Natural killer cell treated with Interleukin-12 subunit alpha and Interleukin-12 subunit beta and Interleukin-15 and Interleukin-18, amount 100 ng/mL, for 72 hours (primary cell): ENCODE data around the gene SPSB4. TPM values are rescaled to one million over a fixed set of nuclear protein-coding genes. Genes with fewer than 3 reads are reported as not detected.

Experiments used
- ATAC-seq, 2 donors: fragments of 150-1000 bp; cut with Tn5 transposase in 1 of 2; sonication (Bioruptor Pico), chemical (Tn5 transposase) in 1 of 2; 2 replicates each; pipeline ENCODE4 v1.10.0; 2021
- DNase-seq: peaks from one replicate; pipeline ENCODE4 v3.0.0; 2022; ENCODE audit warnings: low spot score
- H3K27ac Mint-ChIP-seq, 2 donors: 1 replicate in 1 of 2; 2 replicates in 1 of 2; pipeline ENCODE4 v1.8.0; 2022; ENCODE audit warnings: mixed read lengths in 2 of 2, mild to moderate bottlenecking in 1 of 2, moderate library complexity in 1 of 2
- H3K27me3 Mint-ChIP-seq, 2 donors: 1 replicate in 1 of 2; 2 replicates in 1 of 2; pipeline ENCODE4 v1.8.0; 2022; ENCODE audit warnings: mixed read lengths in 2 of 2
- H3K36me3 Mint-ChIP-seq: one replicate; pipeline ENCODE4 v1.8.0; 2022; ENCODE audit warnings: mixed read lengths
- H3K4me1 Mint-ChIP-seq, 2 donors: 1 replicate in 1 of 2; 2 replicates in 1 of 2; pipeline ENCODE4 v1.8.0; 2022; ENCODE audit warnings: low read depth in 2 of 2, mixed read lengths in 2 of 2, mild to moderate bottlenecking in 1 of 2
- H3K4me3 Mint-ChIP-seq: one replicate; pipeline ENCODE4 v1.8.0; 2022; ENCODE audit warnings: mixed read lengths
- H3K9me3 Mint-ChIP-seq: 2 replicates; pipeline ENCODE4 v1.8.0; 2022; ENCODE audit warnings: mixed read lengths
- total RNA-seq, 2 donors: library from RNA; stranded (reverse); gene quantifications; one replicate each; pipeline ENCODE4 v1.2.3, GENCODE V29; 2022

The SPSB4 gene
- total RNA-seq, 2 donors from 2014 or later: not detected

DNA sequence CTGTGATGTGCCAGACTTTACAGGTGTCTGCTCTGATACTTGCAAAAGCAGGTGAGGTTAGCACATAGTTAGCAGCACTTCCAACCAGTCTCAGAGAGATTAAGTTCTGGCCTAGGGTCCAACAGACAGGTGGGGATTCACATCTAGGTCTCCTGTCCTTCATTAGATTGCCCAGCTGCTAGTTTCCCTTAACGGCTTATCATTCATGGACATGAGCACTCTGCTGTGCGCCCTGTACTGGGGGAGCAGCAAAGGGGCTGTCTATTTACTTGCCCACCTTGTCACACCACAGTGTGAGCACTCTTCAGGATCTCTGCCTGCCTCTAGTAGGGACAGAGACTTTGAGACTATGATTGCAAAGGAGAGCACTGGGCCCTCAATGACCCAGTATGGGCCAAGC, 8.7 kb downstream of the SPSB4 start:
- DNase-seq: no peak
- Mint-ChIP-seq H3K4me1 (peaks cover 14 to 20% of the 10 kb centered on the region in 2 donors), H3K9me3 (peaks cover 3% of the 10 kb centered on the region), H3K27me3 (peaks cover 7 to 12% of the 10 kb centered on the region in 2 donors), H3K36me3 (no peaks in the 10 kb centered on the region), H3K4me3 (no peak overlapping the region), H3K27ac (no peak overlapping the region)
- no peak for ATAC-seq

DNA sequence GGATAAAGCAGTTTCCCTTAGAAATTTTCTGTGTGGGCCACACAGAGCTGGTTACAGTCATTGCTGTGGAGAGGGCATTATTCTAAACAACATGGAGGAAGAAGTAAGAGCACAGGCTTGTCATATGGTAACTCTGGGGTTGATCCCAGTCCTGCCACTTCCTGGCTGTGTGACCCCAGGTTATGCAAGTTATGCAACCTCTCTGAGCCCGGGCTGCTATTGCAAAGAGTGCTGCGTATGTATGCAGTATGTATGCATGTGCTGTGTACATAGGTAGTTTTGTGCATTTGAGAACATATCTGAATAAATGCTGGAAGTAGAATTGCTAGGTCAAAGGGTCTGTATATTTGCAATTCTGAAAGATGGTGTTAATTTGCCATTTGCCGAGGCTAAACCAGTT, 9.2 kb downstream of the SPSB4 start:
- no peak overlapping the region for H3K4me3 Mint-ChIP-seq
- peaks cover 3% of the 10 kb centered on the region for H3K9me3 Mint-ChIP-seq
- ATAC-seq: peak; percentile 26 to 58
- no peaks in the 10 kb centered on the region for H3K36me3 Mint-ChIP-seq
- peaks cover 14 to 20% of the 10 kb centered on the region in 2 donors for H3K4me1 Mint-ChIP-seq
- H3K27ac Mint-ChIP-seq: no peak overlapping the region
- no peak for DNase-seq
- peaks cover 2 to 7% of the 10 kb centered on the region in 2 donors for H3K27me3 Mint-ChIP-seq

DNA sequence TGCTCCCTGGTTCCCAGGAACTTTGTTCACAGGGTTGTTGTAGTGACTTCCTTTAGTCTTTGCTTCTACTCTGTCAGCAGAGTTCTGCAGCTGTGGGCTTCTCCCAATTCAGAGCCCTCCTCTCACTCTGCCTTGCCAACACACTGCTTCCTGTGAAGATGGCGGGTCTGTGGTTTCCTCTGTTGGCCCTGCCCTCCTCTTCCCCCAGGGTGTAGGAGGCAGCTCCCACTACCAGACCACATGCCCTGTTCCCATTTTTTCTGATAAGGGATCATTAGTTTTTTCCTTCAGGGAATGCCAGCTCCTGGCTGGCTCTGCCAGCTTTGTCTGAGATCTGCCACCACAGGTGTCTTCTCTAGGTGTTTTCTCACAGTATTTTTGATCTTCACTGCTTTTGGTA, 12.7 kb downstream of the SPSB4 start:
- Mint-ChIP-seq H3K9me3 (peaks cover 3% of the 10 kb centered on the region), H3K4me3 (no peak overlapping the region), H3K27ac (peak overlapping the region in 1 of 2 donors; percentile 38), H3K36me3 (no peaks in the 10 kb centered on the region), H3K4me1 (peaks cover 14 to 20% of the 10 kb centered on the region in 2 donors), H3K27me3 (no peaks in the 10 kb centered on the region)
- ATAC-seq: peak; percentile 34 to 70
- no peak for DNase-seq

DNA sequence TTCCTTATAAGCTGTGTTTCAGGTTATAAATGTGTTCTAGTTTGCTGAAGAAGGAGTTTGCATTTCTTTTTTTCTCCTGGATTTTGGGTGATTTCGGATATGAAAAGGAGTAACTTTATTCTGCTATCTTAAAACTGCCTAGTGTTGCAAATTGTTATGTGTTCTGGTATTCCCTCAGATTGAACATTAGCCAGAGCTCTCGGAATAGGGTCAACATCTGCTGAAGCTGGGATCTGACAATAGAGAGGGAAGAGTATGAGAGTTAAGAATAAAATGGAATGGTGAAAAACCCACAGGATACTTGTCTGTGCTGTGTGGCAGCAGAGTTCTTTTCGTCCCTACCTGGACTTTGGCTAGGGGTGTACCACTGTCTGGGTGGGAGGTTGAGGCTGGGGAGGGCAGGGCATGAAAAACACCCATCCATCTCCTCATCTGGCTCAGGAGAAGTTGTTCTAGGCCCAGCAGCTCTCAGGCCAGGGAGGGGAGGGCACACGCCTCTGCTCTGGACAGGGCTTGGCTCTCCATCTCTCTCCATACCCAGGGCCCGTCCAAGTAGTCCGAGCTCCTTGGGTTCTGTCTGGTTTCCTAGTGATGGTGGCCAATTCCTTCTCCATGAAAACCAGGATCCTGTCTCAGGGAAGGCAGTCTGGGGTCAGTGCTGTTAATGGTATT, 13.2 kb downstream of the SPSB4 start:
- ATAC-seq: no peak
- no peak overlapping the region for H3K4me3 Mint-ChIP-seq
- H3K27me3 Mint-ChIP-seq: no peaks in the 10 kb centered on the region
- peaks cover 14 to 20% of the 10 kb centered on the region in 2 donors for H3K4me1 Mint-ChIP-seq
- H3K27ac Mint-ChIP-seq: peak overlapping the region in 1 of 2 donors; percentile 38
- DNase-seq: no peak
- H3K36me3 Mint-ChIP-seq: no peaks in the 10 kb centered on the region
- H3K9me3 Mint-ChIP-seq: no peaks in the 10 kb centered on the region

DNA sequence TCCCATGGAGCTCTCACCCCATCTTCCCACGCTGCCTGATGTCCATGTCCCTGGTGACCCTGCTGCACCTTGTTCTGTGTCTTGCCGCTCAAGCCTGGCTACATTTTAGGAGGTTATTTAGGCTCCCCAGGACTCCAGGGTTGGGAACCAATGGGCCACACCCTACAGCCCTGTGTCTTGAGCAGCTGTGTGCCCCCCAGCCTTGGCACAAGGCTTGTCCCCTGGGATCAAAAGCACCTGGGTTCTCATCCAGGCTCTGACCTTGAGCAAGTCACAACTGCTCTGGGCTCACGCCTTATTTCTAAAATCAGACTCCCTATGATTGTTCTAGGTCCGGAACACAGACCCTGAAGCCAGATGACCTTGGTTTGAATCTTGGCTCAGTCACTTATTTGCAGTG, 14.1 kb downstream of the SPSB4 start:
- no peaks in the 10 kb centered on the region for H3K36me3 Mint-ChIP-seq

DNA sequence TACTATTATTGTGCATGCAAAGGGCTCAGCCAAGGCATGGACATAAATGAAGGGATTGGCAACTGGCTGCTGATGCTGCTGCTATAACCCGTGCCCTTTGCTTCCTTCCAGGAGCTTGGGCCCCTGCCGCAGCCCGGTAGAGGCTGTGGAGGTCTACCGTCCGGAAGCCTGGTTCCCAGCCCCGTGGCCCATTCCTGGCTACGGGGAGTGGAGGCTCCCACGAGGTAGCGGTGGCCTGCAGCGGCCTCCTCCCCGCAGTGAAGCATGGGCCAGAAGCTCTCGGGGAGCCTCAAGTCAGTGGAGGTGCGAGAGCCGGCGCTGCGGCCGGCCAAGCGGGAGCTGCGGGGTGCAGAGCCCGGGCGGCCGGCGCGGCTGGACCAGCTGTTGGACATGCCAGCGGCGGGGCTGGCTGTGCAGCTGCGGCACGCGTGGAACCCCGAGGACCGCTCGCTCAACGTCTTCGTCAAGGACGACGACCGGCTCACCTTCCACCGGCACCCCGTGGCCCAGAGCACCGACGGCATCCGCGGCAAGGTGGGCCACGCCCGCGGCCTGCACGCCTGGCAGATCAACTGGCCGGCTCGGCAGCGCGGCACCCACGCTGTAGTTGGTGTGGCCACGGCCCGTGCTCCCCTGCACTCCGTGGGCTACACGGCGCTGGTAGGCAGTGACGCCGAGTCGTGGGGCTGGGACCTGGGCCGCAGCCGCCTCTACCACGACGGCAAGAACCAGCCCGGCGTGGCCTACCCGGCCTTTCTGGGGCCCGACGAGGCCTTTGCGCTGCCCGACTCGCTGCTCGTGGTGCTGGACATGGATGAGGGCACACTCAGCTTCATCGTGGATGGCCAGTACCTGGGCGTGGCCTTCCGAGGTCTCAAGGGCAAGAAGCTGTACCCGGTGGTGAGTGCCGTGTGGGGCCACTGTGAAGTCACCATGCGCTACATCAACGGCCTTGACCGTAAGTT, 15.0 kb downstream of the SPSB4 start:
- Mint-ChIP-seq H3K27me3 (no peaks in the 10 kb centered on the region), H3K4me1 (peaks cover 14% of the 10 kb centered on the region in 2 donors), H3K36me3 (no peaks in the 10 kb centered on the region), H3K4me3 (no peak overlapping the region), H3K9me3 (no peaks in the 10 kb centered on the region), H3K27ac (no peak overlapping the region)
- DNase-seq (peak; percentile 6), ATAC-seq (peak in 1 of 2 donors; percentile 33)

More for the DNA sequence above, 14.1 kb downstream of the SPSB4 start:
- Mint-ChIP-seq H3K9me3 (no peaks in the 10 kb centered on the region), H3K4me1 (peaks cover 14 to 17% of the 10 kb centered on the region in 2 donors), H3K27ac (no peak overlapping the region), H3K4me3 (no peak overlapping the region), H3K27me3 (no peaks in the 10 kb centered on the region)
- no peak for DNase-seq
- no peak for ATAC-seq

- DNase-seq (peak; percentile 8), ATAC-seq (no peak)
- Mint-ChIP-seq H3K9me3 (no peaks in the 10 kb centered on the region), H3K4me3 (no peak overlapping the region), H3K27ac (no peak overlapping the region), H3K4me1 (peaks cover 14% of the 10 kb centered on the region in 2 donors), H3K36me3 (no peaks in the 10 kb centered on the region), H3K27me3 (no peaks in the 10 kb centered on the region)
Measured at GRCh38 chr3:141067206-141067974, 16.2 kb downstream of the SPSB4 start.

DNA sequence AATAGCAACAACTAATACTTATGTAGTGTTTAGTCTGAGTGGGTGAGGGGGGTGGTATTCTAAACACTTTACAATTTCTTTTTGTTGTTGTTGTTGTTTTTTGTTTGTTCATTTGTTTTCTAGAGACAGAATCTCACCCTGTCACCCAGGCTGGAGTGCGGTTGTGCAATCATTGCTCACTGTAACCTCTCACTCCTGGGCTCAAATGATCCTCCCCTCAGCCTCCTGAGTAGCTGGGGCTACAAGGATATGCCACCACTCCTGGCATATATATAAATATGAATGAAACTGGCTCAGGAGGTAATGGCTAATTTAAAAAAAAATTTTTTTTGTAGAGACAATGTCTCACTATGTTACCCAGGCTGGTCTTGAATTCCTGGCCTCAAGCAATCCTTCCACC, 19.1 kb downstream of the SPSB4 start:
- H3K27ac Mint-ChIP-seq: no peak overlapping the region
- no peaks in the 10 kb centered on the region for H3K36me3 Mint-ChIP-seq
- no peak for ATAC-seq
- no peaks in the 10 kb centered on the region for H3K9me3 Mint-ChIP-seq
- DNase-seq: no peak
- H3K4me3 Mint-ChIP-seq: no peak overlapping the region
- H3K4me1 Mint-ChIP-seq: no peaks in the 10 kb centered on the region
- no peaks in the 10 kb centered on the region for H3K27me3 Mint-ChIP-seq

- Mint-ChIP-seq H3K9me3 (no peaks in the 10 kb centered on the region), H3K4me3 (no peak overlapping the region), H3K4me1 (no peaks in the 10 kb centered on the region), H3K27me3 (no peaks in the 10 kb centered on the region), H3K27ac (no peak overlapping the region), H3K36me3 (no peaks in the 10 kb centered on the region)
- no peak for ATAC-seq
- peak; percentile 46 for DNase-seq
Measured at GRCh38 chr3:141070727-141071357, 19.7 kb downstream of the SPSB4 start.

DNA sequence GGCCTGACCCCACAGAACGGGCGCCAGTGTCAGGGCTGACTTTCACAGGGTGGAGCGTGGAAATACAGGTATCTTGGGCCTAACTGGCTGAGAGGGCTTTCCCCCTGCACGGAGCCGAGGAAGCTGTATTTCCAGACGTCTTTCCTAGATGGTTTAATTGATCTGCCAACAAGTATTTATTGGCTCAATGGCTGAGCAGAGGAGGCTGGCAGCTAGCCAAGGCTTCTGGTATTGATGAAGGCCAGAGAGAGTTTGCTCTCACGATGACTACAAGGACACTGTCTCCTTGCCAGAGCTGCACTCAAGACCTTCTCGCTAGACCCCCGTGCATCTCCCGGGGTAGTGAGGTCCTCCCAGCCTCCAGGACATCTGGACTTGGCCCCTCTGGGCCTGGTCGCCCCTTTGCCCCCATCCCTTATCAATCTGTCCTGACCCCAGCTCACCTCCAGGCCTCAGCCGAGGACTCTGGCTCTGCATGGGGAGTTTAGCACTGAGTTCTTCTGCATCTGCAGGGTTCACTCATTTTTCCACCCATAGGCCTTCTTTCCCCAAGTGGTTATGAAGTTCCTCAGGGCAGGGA, 20.6 kb downstream of the SPSB4 start:
- Mint-ChIP-seq H3K36me3 (no peaks in the 10 kb centered on the region), H3K27ac (no peak overlapping the region)
- DNase-seq: peak; percentile 51

GRCh38 chr3:141072950-141073349, 21.8 kb downstream of the SPSB4 start:
- ATAC-seq: no peak
- peaks cover 0 to 4% of the 10 kb centered on the region in 2 donors for H3K27me3 Mint-ChIP-seq
- no peaks in the 10 kb centered on the region for H3K36me3 Mint-ChIP-seq
- no peak overlapping the region for H3K27ac Mint-ChIP-seq
- no peak overlapping the region for H3K4me3 Mint-ChIP-seq
- no peaks in the 10 kb centered on the region for H3K9me3 Mint-ChIP-seq
- DNase-seq: no peak
- H3K4me1 Mint-ChIP-seq: peaks cover 0 to 8% of the 10 kb centered on the region in 2 donors

More for the DNA sequence above, 20.6 kb downstream of the SPSB4 start:
- Mint-ChIP-seq H3K4me1 (peaks cover 0 to 2% of the 10 kb centered on the region in 2 donors), H3K4me3 (no peak overlapping the region), H3K9me3 (no peaks in the 10 kb centered on the region), H3K27me3 (peaks cover 0 to 4% of the 10 kb centered on the region in 2 donors)
- ATAC-seq: peak in 1 of 2 donors; percentile 17

- Mint-ChIP-seq H3K9me3 (no peaks in the 10 kb centered on the region), H3K27me3 (peaks cover 0 to 4% of the 10 kb centered on the region in 2 donors), H3K36me3 (no peaks in the 10 kb centered on the region), H3K4me3 (no peak overlapping the region), H3K4me1 (peaks cover 0 to 8% of the 10 kb centered on the region in 2 donors), H3K27ac (no peak overlapping the region)
- DNase-seq (no peak), ATAC-seq (no peak)
Measured at GRCh38 chr3:141073580-141073979, 22.4 kb downstream of the SPSB4 start.

GRCh38 chr3:141074529-141074928, 23.4 kb downstream of the SPSB4 start:
- DNase-seq: peak; percentile 22
- Mint-ChIP-seq H3K27ac (no peak overlapping the region), H3K4me1 (peaks cover 0 to 8% of the 10 kb centered on the region in 2 donors), H3K4me3 (no peak overlapping the region), H3K27me3 (peaks cover 0 to 4% of the 10 kb centered on the region in 2 donors), H3K9me3 (no peaks in the 10 kb centered on the region), H3K36me3 (no peaks in the 10 kb centered on the region)
- ATAC-seq: no peak
